22Rv1 (cell line): ENCODE data around the gene ARHGEF18.
"Not testable (repeated sequence)": the region's sequence is repeated elsewhere in the genome, so short reads cannot be mapped to it uniquely, and the experiment has no call there.

Experiments
- H3K27ac ChIP-seq: fragments of 450-650 bp; 2 replicates; pipeline ENCODE4 v1.5.1; 2017
- ZFX ChIP-seq: fragments of 450-650 bp; IDR thresholded peaks from 2 replicates; pipeline ENCODE4 v1.6.1; 2017; ENCODE audit warnings: antibody characterized with exemption, borderline replicate concordance
- TF ChIP-seq, protein P1 (sequence below): fragments of 450-650 bp; IDR thresholded peaks from 2 replicates; pipeline ENCODE4 v1.5.1; 2017; ENCODE audit warnings: mild to moderate bottlenecking

The ARHGEF18 gene

DNA sequence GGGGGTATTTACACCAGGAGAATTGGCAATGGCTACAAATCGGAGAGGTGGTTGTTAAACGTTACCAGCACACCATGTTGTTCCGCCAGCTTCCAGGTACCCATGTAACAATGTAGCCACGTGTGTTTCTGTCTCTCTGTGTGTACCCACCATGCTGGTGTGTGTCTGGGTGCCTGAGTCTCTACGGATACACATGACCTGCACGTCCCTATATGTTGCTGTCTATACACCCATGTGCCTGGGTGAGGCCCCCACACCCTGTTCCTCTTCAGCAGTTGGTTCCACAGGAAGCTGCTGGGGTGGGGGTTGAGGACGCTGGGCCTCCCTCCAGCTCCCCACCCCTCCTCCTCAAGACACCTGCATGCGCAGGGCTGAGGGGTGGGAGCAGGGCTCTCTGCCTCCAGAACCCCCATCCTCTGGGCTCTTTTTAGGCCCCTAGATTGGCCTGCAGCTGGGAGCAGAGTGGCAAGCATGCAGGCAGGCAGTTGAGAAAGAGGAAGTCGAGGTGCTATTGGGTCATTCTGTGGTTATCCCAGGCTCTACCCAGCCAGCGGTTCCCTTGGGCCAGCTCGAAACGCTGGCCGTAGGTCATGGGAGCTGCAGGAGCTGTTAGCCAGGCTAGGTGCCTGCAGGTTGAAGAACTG, at the start of gene ARHGEF18:
ARHGEF18 (plus strand) TSS at position 351 of the 644 bp plus-strand sequence. CDS start 13,954 bp downstream, outside the sequence.
- no peak within 1 kb of the TSS for H3K27ac ChIP-seq
- TF ChIP-seq ZFX = no peak
- TF ChIP-seq, protein P1, sequence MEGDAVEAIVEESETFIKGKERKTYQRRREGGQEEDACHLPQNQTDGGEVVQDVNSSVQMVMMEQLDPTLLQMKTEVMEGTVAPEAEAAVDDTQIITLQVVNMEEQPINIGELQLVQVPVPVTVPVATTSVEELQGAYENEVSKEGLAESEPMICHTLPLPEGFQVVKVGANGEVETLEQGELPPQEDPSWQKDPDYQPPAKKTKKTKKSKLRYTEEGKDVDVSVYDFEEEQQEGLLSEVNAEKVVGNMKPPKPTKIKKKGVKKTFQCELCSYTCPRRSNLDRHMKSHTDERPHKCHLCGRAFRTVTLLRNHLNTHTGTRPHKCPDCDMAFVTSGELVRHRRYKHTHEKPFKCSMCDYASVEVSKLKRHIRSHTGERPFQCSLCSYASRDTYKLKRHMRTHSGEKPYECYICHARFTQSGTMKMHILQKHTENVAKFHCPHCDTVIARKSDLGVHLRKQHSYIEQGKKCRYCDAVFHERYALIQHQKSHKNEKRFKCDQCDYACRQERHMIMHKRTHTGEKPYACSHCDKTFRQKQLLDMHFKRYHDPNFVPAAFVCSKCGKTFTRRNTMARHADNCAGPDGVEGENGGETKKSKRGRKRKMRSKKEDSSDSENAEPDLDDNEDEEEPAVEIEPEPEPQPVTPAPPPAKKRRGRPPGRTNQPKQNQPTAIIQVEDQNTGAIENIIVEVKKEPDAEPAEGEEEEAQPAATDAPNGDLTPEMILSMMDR = no peak

DNA sequence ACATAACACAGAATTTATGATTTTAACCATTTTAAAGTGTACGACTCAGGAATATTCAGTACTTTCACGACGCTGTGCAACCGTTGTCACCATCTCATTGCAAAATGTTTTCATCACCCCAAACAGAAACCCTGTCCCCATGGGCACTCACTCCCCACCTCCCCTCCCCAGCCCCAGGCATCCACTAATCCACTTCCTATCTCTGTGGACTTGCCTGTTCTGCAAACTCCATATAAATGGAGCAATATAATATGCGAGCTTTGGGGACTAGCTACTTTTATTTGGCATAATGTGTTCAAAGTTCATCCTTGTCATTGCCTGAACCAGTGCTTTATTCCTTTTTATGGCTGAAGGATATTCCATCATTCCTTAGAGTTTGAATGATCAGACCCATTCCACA, 47.2 kb upstream of the ARHGEF18 start:
- no peak overlapping the region for H3K27ac ChIP-seq
- no peak for TF ChIP-seq ZFX
- TF ChIP-seq, protein P1 = no peak

DNA sequence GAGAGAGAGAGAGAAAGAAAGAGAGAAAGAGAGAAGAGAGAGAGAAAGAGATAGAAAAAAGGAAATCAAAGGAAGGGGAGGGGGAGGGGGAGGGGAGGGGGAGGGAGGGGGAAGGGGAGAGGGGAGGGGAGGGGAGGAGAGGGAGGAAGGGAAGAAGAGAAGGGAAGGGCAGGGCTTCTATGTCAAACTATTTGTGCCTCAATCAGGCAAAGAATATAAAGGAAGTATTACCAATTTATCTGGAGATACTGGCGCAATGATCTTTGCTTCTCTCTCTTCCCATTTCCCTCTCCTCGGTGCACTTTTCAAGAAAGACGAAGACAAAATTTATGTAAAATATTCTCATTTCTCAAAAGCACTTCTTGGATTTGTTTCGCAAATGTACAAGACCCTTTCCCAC, 45.3 kb upstream of the ARHGEF18 start:
- TF ChIP-seq ZFX = no peak
- TF ChIP-seq, protein P1 = no peak
- no peak overlapping the region for H3K27ac ChIP-seq

DNA sequence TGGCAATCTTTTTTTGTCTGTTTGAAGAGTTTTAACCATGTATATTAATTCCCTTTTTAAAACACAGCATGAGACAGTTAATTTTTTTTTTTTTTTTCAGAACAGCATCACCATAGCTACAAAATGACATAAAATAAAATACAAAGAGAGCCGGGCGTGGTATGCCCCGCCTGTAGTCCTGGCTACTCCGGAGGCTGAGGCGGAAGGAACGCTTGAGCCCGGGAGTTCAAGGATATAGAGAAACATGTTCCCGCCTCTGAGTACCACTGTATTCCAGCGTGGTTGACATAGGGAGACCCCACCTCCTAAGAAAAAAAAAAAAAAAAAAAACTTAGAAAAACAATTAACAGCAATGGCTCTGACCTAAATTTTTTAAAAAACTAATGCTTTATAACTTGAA, 44.5 kb upstream of the ARHGEF18 start:
- TF ChIP-seq ZFX = no peak
- TF ChIP-seq, protein P1 = no peak
- no peak overlapping the region for H3K27ac ChIP-seq

DNA sequence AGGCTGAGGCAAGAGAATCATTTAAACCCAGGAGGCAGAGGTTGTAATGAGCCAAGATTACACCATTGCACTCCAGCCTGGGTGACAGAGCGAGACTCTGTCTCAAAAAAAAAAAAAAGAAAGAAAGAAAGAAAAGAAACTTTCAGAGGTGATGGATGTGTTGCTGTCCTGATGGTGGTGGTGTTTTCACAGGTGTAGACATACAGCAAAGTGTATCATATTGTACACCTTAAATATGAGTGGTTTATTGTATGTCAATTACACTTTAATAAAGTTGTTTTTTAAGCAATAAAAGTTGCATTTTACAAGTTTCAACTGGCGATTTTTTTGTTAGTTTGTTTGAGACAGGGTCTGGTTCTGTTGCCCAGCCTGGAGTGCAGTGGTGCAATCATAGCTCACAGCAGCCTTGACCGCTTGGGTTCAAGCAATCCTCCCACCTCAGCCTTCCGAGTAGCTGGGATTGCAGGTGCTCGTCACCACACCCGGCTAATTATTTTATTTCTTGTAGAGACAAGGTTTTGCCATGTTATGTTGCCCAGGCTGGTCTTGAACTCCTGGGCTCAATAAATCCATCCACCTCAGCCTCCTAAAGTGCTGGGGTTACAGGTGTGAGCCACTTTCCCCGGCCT, 41.0 kb upstream of the ARHGEF18 start:
- no peak overlapping the region for H3K27ac ChIP-seq
- no peak for TF ChIP-seq ZFX
- TF ChIP-seq, protein P1 = no peak

DNA sequence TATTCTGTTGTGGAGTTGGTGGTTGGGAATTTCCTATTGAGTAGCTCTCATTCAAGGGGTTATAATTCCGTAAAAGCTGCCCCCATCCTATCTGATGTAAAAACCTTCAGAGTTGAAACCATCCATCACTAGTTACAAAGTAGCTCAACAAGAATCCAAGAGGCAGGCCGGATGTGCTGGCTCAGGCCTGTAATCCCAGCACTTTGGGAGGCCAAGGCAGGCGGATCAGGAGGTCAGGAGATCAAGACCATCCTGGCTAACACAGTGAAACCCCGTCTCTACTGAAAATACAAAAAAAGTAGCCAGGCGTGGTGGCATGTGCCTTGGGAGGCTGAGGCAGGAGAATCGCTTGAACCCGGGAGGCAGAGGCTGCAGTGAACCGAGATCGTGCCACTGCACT, 40.4 kb upstream of the ARHGEF18 start:
- H3K27ac ChIP-seq = not testable (repeated sequence)

DNA sequence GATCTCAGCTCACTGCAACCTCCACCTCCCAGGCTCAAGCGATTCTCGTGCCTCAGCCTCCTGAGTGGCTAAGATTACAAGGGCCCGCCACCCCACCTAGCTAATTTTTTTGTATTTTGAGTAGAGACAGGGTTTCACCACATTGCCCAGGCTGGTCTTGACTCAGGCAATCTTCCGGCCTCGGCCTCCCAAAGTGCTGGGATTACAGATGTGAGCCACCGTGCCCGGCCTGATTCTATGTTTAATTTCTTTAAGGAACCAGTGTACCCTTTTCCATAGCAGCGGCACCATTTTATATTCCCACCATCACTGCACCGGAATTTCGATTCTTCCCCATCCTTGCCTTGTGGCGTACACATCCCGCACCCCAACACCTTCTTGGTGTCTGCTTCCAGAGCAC, 36.8 kb upstream of the ARHGEF18 start:
- no peak overlapping the region for H3K27ac ChIP-seq
- TF ChIP-seq, protein P1 = no peak
- no peak for TF ChIP-seq ZFX
